Measurements from ENCODE around the gene PCDH15. TPM values are rescaled to one million over a fixed set of nuclear protein-coding genes. Genes with fewer than 3 reads are reported as not detected.

Gene PCDH15
- total RNA-seq, 1 donor from 2014 or later, result not detected

- H3K9me3 ChIP-seq, result no peaks in the 10 kb centered on the region
- H3K27me3 ChIP-seq, result no peaks in the 10 kb centered on the region
- no peak for DNase-seq (ENCODE audit: low spot score in 2 of 2)
- H3K4me3 ChIP-seq, result no peak overlapping the region
- TF ChIP-seq CTCF (IDR thresholded peaks at IDR 0.05), result no peak
- H3K36me3 ChIP-seq, result no peaks in the 10 kb centered on the region
- no peaks in the 10 kb centered on the region for H3K4me1 ChIP-seq
- intact Hi-C loops (cut with DNase I), result no loop called here
- no peak overlapping the region for H3K27ac ChIP-seq
Measured at GRCh38 chr10:54576541-54576940, 224.5 kb downstream of the PCDH15 start.

- Histone ChIP-seq H3K27ac (no peak overlapping the region), H3K4me3 (no peak overlapping the region), H3K9me3 (no peaks in the 10 kb centered on the region), H3K36me3 (no peaks in the 10 kb centered on the region), H3K27me3 (no peaks in the 10 kb centered on the region), H3K4me1 (no peaks in the 10 kb centered on the region)
- no peak for TF ChIP-seq CTCF (IDR thresholded peaks at IDR 0.05)
- DNase-seq (ENCODE audit: low spot score in 2 of 2), result no peak
- intact Hi-C loops (cut with DNase I), result no loop called here
Measured at GRCh38 chr10:54559498-54559897, 241.5 kb downstream of the PCDH15 start.

- intact Hi-C loops (cut with DNase I), result no loop called here
- DNase-seq (ENCODE audit: low spot score in 2 of 2), result no peak
- Histone ChIP-seq H3K9me3 (no peaks in the 10 kb centered on the region), H3K27me3 (no peaks in the 10 kb centered on the region), H3K4me3 (no peak overlapping the region), H3K4me1 (no peaks in the 10 kb centered on the region), H3K27ac (no peak overlapping the region), H3K36me3 (no peaks in the 10 kb centered on the region)
- TF ChIP-seq CTCF (IDR thresholded peaks at IDR 0.05), result no peak
Measured at GRCh38 chr10:54554028-54554427, 247.0 kb downstream of the PCDH15 start.

- no peak for DNase-seq (ENCODE audit: low spot score in 2 of 2)
- intact Hi-C loops (cut with DNase I), result no loop called here
- Histone ChIP-seq H3K27me3 (no peaks in the 10 kb centered on the region), H3K36me3 (no peaks in the 10 kb centered on the region), H3K27ac (no peak overlapping the region), H3K4me3 (no peak overlapping the region), H3K9me3 (no peaks in the 10 kb centered on the region), H3K4me1 (no peaks in the 10 kb centered on the region)
- no peak for TF ChIP-seq CTCF (IDR thresholded peaks at IDR 0.05)
Measured at GRCh38 chr10:54550016-54550415, 251.0 kb downstream of the PCDH15 start.

GRCh38 chr10:54531296-54531695 is 269.7 kb downstream of the PCDH15 start:
- no peak for TF ChIP-seq CTCF (IDR thresholded peaks at IDR 0.05)
- H3K4me1 ChIP-seq, result no peaks in the 10 kb centered on the region
- H3K27me3 ChIP-seq, result no peaks in the 10 kb centered on the region
- H3K27ac ChIP-seq, result no peak overlapping the region
- no peak overlapping the region for H3K4me3 ChIP-seq
- no peaks in the 10 kb centered on the region for H3K36me3 ChIP-seq
- no peaks in the 10 kb centered on the region for H3K9me3 ChIP-seq
- intact Hi-C loops (cut with DNase I), result no loop called here
- no peak for DNase-seq (ENCODE audit: low spot score in 2 of 2)

GRCh38 chr10:54530299-54530698 is 270.7 kb downstream of the PCDH15 start:
- H3K27ac ChIP-seq, result no peak overlapping the region
- H3K4me3 ChIP-seq, result no peak overlapping the region
- no peak for TF ChIP-seq CTCF (IDR thresholded peaks at IDR 0.05)
- intact Hi-C loops (cut with DNase I), result no loop called here
- no peaks in the 10 kb centered on the region for H3K27me3 ChIP-seq
- no peak for DNase-seq (ENCODE audit: low spot score in 2 of 2)
- H3K9me3 ChIP-seq, result no peaks in the 10 kb centered on the region
- H3K36me3 ChIP-seq, result no peaks in the 10 kb centered on the region
- H3K4me1 ChIP-seq, result no peaks in the 10 kb centered on the region
